Endothelial cell of umbilical vein (primary cell): ENCODE results near the gene SH3D21.

Experiments
- CTCF ChIP-seq, 2 donors: IDR thresholded peaks; 1 replicate in 1 of 2; 2 replicates in 1 of 2; pipeline ENCODE4 v1.5.1; 2011; ENCODE audit warnings: low read length in 2 of 2, mild to moderate bottlenecking in 2 of 2, moderate library complexity in 2 of 2, control low read depth in 1 of 2, inconsistent platforms in 1 of 2, low read depth in 1 of 2; ENCODE audit not compliant: insufficient read depth in 1 of 2; ENCODE audit errors: extremely low read depth in 1 of 2
- EZH2 ChIP-seq: IDR thresholded peaks from 2 replicates; pipeline ENCODE4 v1.6.1; 2012; ENCODE audit warnings: borderline replicate concordance, low read depth, mild to moderate bottlenecking, moderate library complexity, low read length, inconsistent platforms; ENCODE audit not compliant: severe bottlenecking
- FOS ChIP-seq: IDR thresholded peaks from 2 replicates; pipeline ENCODE4 v1.6.1; 2011; ENCODE audit warnings: mild to moderate bottlenecking, low read length, moderate library complexity, borderline replicate concordance; ENCODE audit not compliant: insufficient read depth
- GATA2 ChIP-seq: IDR thresholded peaks from 2 replicates; pipeline ENCODE4 v1.7.0; 2011; ENCODE audit warnings: low read depth, mild to moderate bottlenecking, moderate library complexity, mixed read lengths, low read length; ENCODE audit not compliant: insufficient read length, insufficient read depth
- MAX ChIP-seq: IDR thresholded peaks from 2 replicates; pipeline ENCODE4 v1.6.1; 2011; ENCODE audit not compliant: insufficient read depth, insufficient read length
- MYC ChIP-seq: IDR thresholded peaks from one replicate; pipeline ENCODE4 v1.6.1; 2011; ENCODE audit warnings: mild to moderate bottlenecking, low read depth, low read length
- POLR2A ChIP-seq: IDR thresholded peaks from 2 replicates; pipeline ENCODE4 v1.6.1; 2012; ENCODE audit warnings: low read depth, mild to moderate bottlenecking, control low read depth, low read length
- POLR2AphosphoS5 ChIP-seq: IDR thresholded peaks from 2 replicates; pipeline ENCODE4 v1.6.1; 2012; ENCODE audit warnings: low read depth, mild to moderate bottlenecking, control low read depth, low read length, moderate library complexity; ENCODE audit not compliant: insufficient read depth

GRCh38 chr1:36258960-36259344 is 47.2 kb upstream of the SH3D21 start:
- TF ChIP-seq CTCF (IDR thresholded peaks at IDR 0.05; ENCODE audit: extremely low read depth in 1 of 2, insufficient read depth in 1 of 2, low read depth in 1 of 2, low read length in 2 of 2) (no peak), MAX (no peak), GATA2 (no peak), POLR2AphosphoS5 (no peak), POLR2A (no peak), EZH2 (no peak), FOS (no peak), MYC (no peak)
